ENCODE results near the gene ASZ1.
A peak's percentile ranks its signal among the peaks of the same experiment; 100 is the strongest.

The ASZ1 gene

GRCh38 chr7:117401293-117402002 lies 25.8 kb downstream of the ASZ1 start:
- FAIRE-seq, result no peak

DNA sequence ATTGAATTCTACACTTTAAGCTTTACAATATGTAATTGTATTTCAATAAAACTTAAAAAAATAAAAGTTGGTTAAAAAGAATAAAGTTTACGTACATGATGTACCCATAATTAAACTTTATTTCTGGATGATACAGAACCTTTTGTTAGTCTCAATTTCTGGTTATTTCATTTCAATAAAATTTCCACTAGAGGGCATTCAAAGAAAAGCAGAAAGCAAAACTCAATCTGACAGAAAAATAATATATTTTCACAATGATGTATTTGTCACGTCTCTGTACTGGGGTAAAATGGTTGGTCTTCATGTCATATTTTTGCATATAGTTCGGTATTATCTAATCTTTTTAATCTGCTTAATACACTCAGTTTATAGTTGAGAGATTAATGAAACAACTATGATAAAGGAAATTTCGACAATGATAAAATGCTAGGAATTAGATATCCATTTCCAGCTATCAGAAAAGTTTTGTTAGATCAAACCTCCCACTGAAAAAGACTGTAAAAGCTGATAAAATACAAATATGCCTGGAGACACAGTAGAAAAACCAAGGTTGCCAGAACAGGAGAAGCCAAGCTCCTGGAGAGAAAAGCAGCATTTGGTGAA lies 27.4 kb downstream of the ASZ1 start:
- peak; percentile 90 for FAIRE-seq

GRCh38 chr7:117395743-117396142 lies 31.6 kb downstream of the ASZ1 start:
- FAIRE-seq, result no peak

- FAIRE-seq, result no peak
Observed at GRCh38 chr7:117393781-117394180, 33.5 kb downstream of the ASZ1 start.

GRCh38 chr7:117389871-117390270 lies 37.4 kb downstream of the ASZ1 start:
- no peak for FAIRE-seq

DNA sequence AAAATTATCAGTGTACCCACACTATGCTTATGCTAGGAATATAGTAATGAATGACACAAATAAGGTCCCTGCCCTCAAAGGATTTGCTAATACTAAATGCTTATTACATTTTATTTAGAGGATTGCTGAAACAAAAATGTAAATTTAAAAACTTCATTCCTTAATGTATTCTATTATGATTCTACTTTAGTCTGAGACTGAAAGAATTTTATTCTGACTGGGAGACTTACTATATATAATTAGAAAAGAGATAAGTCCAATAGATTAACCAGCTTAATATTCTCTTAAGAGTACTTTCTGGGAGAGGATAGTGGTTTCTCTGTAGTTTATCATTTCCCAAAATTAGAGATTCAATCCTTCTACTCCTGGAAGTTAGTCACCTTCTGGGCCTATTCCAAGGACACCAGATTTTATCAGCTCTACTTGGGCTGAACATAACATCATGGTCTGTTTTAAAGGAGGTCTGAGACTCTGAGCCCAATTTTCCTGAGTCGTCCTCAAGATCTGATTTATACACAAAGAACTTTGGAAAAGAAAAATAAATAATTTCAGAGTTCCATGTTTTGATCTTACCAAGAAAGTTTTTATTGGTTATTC lies 41.1 kb downstream of the ASZ1 start:
- no peak for FAIRE-seq

- FAIRE-seq, result no peak
Observed at GRCh38 chr7:117385363-117386109, 41.8 kb downstream of the ASZ1 start.

DNA sequence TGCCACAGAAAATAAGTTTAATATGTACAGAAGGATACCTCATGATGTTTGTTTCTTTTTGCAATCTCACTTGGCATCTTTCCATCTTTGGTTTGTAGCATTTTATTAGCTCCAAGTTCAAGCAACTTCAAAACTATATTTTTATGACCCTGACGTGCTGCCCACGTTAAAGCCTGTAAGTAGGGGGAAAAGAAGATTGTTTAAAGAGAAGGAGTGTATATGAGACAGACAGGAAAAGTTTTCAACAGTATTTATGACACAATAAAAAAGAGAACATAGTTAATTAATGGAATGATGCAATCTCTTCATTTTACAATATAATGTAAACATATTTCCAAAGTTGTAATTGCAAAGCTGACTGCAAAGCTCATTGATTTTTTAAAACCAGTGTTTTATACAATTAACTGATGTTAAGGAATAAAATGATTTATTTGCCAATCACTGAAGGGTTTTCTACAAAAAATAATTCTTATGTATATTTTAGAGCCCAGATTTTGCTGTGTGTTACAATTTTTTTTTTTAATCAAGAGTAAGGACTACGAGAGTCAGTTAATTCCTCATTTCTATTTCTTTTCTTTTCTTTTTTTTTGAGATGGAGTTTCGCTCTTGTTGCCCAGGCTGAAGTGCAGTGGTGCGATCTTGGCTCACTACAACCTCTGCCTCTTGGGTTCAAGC lies 42.5 kb downstream of the ASZ1 start:
- no peak for FAIRE-seq

DNA sequence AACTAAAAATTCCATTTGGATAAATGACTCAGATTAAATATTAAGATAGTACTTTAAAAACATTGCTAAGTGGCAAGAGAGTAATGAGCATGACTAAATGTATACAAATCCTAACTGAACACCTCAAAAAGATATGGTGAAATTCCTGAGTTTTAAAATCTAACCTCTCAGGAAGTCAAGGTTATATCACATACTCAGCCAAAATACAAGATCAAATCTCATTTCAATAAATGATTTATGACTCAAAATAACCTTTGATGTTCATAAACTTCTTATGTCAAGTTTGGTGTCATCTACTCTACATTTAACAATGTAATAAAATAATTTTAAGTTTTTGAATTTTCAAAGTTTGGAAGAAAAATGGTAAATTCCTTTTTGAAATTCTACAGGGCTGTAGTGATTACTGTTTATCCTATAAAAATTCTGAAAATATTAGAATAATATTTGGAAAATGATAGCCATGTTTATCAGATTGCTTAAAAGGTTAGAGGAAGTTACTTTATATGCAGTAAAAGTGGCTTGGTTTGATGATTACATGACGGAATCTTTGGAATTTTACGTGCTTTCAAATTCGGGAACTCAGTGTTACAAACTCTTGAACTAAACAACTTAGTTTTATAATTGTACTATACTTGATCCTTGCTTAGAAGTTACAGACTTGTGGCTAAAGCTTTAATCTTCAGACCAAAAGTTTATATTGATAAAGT lies 43.7 kb downstream of the ASZ1 start:
- FAIRE-seq, result peak; percentile 28

DNA sequence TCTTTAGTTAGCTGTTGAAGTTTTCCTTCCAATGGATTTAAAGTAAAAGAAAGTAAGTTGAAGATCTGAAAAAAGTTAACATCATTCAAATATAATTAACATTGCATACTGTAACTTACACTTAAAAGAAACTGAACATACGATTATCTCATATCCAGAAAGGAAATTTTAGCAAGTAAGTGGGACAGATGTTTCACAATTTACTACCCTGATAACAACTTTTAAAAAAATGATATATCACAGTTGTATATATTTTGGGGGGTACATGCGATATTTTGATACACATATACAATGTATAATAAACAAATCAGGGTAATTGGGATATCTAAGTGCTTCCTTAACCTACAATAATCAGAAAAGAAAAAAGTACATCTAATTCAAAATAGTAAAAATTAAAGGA lies 44.2 kb downstream of the ASZ1 start:
- FAIRE-seq, result no peak

- no peak for FAIRE-seq
Observed at GRCh38 chr7:117381362-117381761, 45.9 kb downstream of the ASZ1 start.

- no peak for FAIRE-seq
Observed at GRCh38 chr7:117375380-117375779, 51.9 kb downstream of the ASZ1 start.

DNA sequence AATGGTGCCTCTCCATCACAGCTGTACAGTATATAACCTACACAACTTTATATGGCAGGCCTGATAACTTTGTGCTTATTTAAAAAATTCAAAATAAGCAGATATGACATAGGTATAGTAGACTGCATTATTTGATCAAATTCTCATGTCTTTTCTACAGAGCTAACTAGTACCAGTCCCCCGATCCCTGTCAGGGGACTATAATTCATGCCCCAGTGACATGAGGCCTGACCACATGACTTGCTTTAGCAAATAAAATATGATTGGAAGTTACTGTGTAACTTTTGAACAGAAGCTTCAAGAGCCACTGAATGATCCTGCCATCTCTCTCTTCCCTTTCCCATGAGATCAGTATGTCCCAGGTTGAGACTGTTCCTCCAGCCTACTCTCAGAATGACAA lies 55.2 kb downstream of the ASZ1 start:
- FAIRE-seq, result no peak

DNA sequence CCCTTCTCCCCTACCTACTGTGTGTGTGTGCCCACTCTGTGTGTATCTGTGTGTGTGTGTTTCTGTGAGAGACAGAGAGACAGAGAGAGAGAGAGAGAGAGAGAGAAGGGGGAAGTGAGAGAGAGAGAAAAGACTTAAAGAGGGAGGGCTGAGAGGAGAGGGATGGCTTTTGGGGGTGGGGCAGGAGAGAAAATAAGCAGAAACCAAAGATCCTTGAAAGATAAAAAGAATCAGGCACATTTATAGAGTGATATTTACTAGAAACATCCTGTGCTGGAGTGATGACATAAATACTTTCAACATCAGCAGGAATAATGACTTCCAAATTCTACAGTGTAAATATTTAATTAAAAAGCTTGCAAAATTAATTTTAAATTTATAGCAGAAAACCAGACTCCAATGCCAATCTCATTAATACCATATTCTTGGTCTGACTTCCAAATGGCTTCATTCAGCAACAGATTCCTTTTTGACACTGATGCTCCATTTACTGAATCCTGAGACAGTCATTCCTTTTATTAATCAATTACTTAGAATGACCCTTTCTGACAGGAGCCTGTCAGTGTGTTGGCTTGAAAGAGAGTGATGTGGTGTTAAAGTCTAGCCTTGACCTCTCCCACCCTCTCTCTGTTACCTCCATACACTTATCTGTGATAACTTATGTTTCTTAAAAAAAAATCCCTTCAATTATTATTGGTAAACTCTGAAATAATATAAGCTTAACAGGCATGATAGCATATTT lies 62.8 kb downstream of the ASZ1 start:
- no peak for FAIRE-seq

- no peak for FAIRE-seq
Observed at GRCh38 chr7:117362294-117362888, 64.9 kb downstream of the ASZ1 start.

GRCh38 chr7:117350027-117350426 lies 77.3 kb downstream of the ASZ1 start:
- no peak for FAIRE-seq

- FAIRE-seq, result no peak
Observed at GRCh38 chr7:117349570-117349969, 77.7 kb downstream of the ASZ1 start.

DNA sequence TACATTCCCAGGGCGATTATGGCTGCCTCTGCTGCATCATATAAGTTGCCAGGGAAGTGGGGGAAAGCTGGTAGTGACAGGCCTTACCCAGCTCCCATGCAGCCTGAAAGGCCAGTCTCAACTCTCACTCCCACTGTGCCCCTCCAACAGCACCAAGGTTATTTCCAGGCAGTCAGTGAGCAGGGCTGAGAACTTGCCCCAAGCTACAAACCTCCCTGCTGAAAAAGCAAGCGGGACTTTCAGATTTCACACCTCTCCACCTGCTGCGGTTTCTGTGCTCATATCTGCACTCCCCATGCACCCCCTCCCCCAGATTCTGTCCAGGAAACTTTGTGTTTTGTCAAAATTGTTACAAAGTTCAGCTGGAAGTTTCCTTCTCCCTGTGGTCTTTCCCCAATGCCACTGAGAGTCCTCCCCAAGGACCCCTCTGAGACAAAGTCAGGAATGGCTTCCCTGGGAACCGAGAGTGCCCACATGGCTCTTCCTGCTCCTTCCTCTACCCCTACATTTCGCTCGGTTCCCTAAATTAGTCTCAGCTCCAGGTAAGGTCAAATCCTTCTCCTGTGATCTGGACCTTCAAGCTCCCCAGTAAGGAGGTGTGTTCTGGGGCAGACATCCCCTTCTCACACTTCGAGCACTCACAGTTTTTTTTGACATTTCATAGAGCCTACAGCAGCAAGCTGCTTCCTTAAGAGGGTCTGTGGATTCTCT lies 79.2 kb downstream of the ASZ1 start:
- no peak for FAIRE-seq

- no peak for FAIRE-seq
Observed at GRCh38 chr7:117347480-117347879, 79.8 kb downstream of the ASZ1 start.

DNA sequence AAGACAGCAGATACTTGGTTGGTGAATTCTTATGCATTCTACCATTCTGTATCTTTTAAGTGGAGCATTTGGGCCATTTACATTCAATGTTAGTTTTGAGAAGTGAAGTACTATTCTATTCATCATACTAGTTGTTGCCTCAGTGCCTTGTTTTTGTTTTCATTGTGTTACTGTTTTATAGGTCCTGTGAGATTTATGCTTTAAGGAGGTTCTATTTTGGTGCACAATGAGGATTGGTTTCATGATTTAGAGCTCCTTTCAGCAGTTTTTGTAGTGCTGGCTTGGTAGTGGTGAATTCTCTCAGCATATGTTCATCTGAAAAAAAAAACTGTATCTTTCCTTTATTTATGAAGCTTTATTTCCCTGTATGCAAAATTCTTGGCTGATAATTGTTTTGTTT lies 81.1 kb downstream of the ASZ1 start:
- no peak for FAIRE-seq

DNA sequence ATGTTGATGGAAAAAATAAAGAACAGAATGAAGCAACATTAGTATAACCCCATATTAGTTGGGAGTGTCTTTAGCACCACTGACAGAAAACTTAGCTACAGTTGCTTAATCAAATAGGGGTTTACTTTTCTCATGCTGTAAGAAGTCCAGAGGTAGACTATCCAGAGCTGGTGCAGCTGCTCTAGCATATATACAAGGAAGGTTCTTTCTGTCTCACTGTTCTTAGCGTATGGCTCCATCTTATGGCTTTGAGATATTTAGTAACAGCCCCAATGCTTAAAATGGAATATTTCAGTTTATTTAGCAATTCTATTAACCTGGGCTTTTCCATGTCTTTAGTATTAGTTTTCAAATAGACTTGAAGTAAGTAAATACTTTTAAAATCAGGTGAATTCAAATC lies 89.3 kb downstream of the ASZ1 start:
- FAIRE-seq, result no peak
